ENCODE results near the gene TAF1C. TPM values are rescaled to one million over a fixed set of nuclear protein-coding genes. Genes with fewer than 3 reads are reported as not detected.

Gene TAF1C
- total RNA-seq, 6 experiments from 2014 or later = 11.0 to 28.3 (median 19.3) TPM

- TF ChIP-seq CTCF (IDR thresholded peaks at IDR 0.05) (no peak), POLR2A (IDR thresholded peaks at IDR 0.05) (no peak)
- WGBS (ENCODE audit: insufficient coverage, low coverage, low lambda C conversion rate, missing lambda C conversion rate) = 83% methylated on average over 6 of the region's 10 CpGs
- H3K36me3 ChIP-seq = no peaks in the 10 kb centered on the region
- H3K9me3 ChIP-seq = no peaks in the 10 kb centered on the region
- H3K27ac ChIP-seq = no peak overlapping the region
- intact Hi-C loops (cut with DNase I) = no loop called here
- no peaks in the 10 kb centered on the region for H3K27me3 ChIP-seq
- no peaks in the 10 kb centered on the region for H3K4me1 ChIP-seq
- no peak for ATAC-seq
- DNase-seq = no peak
- H3K4me3 ChIP-seq = no peak overlapping the region
These were observed 11.5 kb upstream of the TAF1C start for GRCh38 chr16:84198401-84198800.

- ATAC-seq (no peak), DNase-seq (no peak)
- 57% methylated on average over 1 of the region's 14 CpGs for WGBS (ENCODE audit: insufficient coverage, low coverage, low lambda C conversion rate, missing lambda C conversion rate)
- H3K4me1 ChIP-seq = no peaks in the 10 kb centered on the region
- H3K4me3 ChIP-seq = no peak overlapping the region
- H3K27me3 ChIP-seq = no peaks in the 10 kb centered on the region
- H3K36me3 ChIP-seq = no peaks in the 10 kb centered on the region
- no peak for TF ChIP-seq POLR2A (IDR thresholded peaks at IDR 0.05)
- TF ChIP-seq CTCF (IDR thresholded peaks at IDR 0.05) = no peak
- H3K27ac ChIP-seq = no peak overlapping the region
- H3K9me3 ChIP-seq = no peaks in the 10 kb centered on the region
- intact Hi-C loops (cut with DNase I) = no loop called here
These were observed 10.7 kb upstream of the TAF1C start for GRCh38 chr16:84197466-84198128.

GRCh38 chr16:84196727-84197394 is 10.0 kb upstream of the TAF1C start:
- intact Hi-C loops (cut with DNase I) = no loop called here
- Histone ChIP-seq H3K27me3 (no peaks in the 10 kb centered on the region), H3K27ac (no peak overlapping the region), H3K4me1 (no peaks in the 10 kb centered on the region), H3K36me3 (no peaks in the 10 kb centered on the region), H3K9me3 (no peaks in the 10 kb centered on the region), H3K4me3 (no peak overlapping the region)
- no peak for DNase-seq
- TF ChIP-seq CTCF (IDR thresholded peaks at IDR 0.05) (no peak), POLR2A (IDR thresholded peaks at IDR 0.05) (no peak)
- WGBS (ENCODE audit: insufficient coverage, low coverage, low lambda C conversion rate, missing lambda C conversion rate) = 65% methylated on average over 10 of the region's 16 CpGs
- no peak for ATAC-seq

- no peaks in the 10 kb centered on the region for H3K27me3 ChIP-seq
- H3K36me3 ChIP-seq = no peaks in the 10 kb centered on the region
- no peak for ATAC-seq
- no peaks in the 10 kb centered on the region for H3K9me3 ChIP-seq
- no CpG with 5 or more reads among the region's 16 CpGs for WGBS (ENCODE audit: insufficient coverage, low coverage, low lambda C conversion rate, missing lambda C conversion rate)
- no peak overlapping the region for H3K4me3 ChIP-seq
- no peak for TF ChIP-seq POLR2A (IDR thresholded peaks at IDR 0.05)
- TF ChIP-seq CTCF (IDR thresholded peaks at IDR 0.05) = no peak
- intact Hi-C loops (cut with DNase I) = no loop called here
- no peak overlapping the region for H3K27ac ChIP-seq
- no peaks in the 10 kb centered on the region for H3K4me1 ChIP-seq
- no peak for DNase-seq
These were observed 9.2 kb upstream of the TAF1C start for GRCh38 chr16:84196101-84196500.
